Measurements from ENCODE around the gene SECTM1.
"Not testable (repeated sequence)": the region's sequence is repeated elsewhere in the genome, so short reads cannot be mapped to it uniquely, and the experiment has no call there.

- not testable (repeated sequence) for TF ChIP-seq CTCF (IDR thresholded peaks at IDR 0.05; ENCODE audit: insufficient read depth, low read depth, low read length); EZH2 (IDR thresholded peaks at IDR 0.05; ENCODE audit: insufficient read depth, low read length)
Measured at GRCh38 chr17:82381703-82382009, 48.1 kb upstream of the SECTM1 start.
